GM12878 (cell line): ENCODE results near the gene UTP3. TPM values are rescaled to one million over a fixed set of nuclear protein-coding genes. Genes with fewer than 3 reads are reported as not detected.

Source experiments
- ATAC-seq: fragments of 200-7000 bp; cut with Tn5 transposase; 3 replicates; pipeline ENCODE4 v1.9.1; 2020; ENCODE audit warnings: mild to moderate bottlenecking, moderate library complexity
- BruUV-seq: library from RNA; stranded (reverse); fragments of 400-500 nt; replicated peaks from 2 replicates; lab custom pipeline; 2021; lab: Mats Ljungman, UMichigan
- CTCF ChIA-PET: fragments of 300-600 bp; sonication (Branson Sonifier 250); formaldehyde crosslinking; extraction: SDS; loops from one replicate; lab custom pipeline; 2021; ENCODE audit warnings: inconsistent platforms; lab: Yijun Ruan, JAX
- POLR2A ChIA-PET: fragments of 350-600 bp; formaldehyde crosslinking; extraction: SDS; loops from one replicate; lab custom pipeline; 2021; ENCODE audit warnings: inconsistent platforms; lab: Charles Lee
- RAD21 ChIA-PET: fragments of 300-600 bp; sonication (Branson Sonifier 250); formaldehyde crosslinking; loops from one replicate; lab custom pipeline; 2023; ENCODE audit warnings: antibody characterized with exemption; ENCODE audit not compliant: unreplicated experiment; lab: Charles Lee
- SMC1A ChIA-PET: fragments of 300-600 bp; sonication (Branson Sonifier 250); formaldehyde crosslinking; loops from one replicate; lab custom pipeline; 2023; ENCODE audit not compliant: unreplicated experiment, uncharacterized antibody; lab: Charles Lee
- DNase-seq: peaks from one replicate; pipeline ENCODE4 v3.0.0-alpha.2; 2011; ENCODE audit warnings: low read depth, low spot score
- FAIRE-seq: peaks from 3 replicates; lab custom pipeline; 2011; peaks lifted over from hg19 to GRCh38; lab: Jason Lieb, UNC
- H2AFZ ChIP-seq: 2 replicates; pipeline ENCODE4 v1.6.0; 2011; ENCODE audit warnings: low read depth, low read length, control low read depth; ENCODE audit not compliant: control insufficient read depth
- H3K27ac ChIP-seq: 2 replicates; pipeline ENCODE4 v1.5.1; 2011; ENCODE audit warnings: control low read depth; ENCODE audit not compliant: control insufficient read depth, insufficient read depth
- H3K27me3 ChIP-seq, 2 experiments: replicated peaks in 1 of 2; 2 replicates each; pipeline versions ENCODE4 v1.6.0 to v1.6.1; 2011; ENCODE audit warnings: low read length in 1 of 2; ENCODE audit not compliant: control insufficient read depth in 2 of 2, insufficient read depth in 2 of 2
- H3K36me3 ChIP-seq, 2 experiments: 2 replicates each; pipeline ENCODE4 v1.5.1; 2011; ENCODE audit warnings: low read length in 1 of 2; ENCODE audit not compliant: control insufficient read depth in 2 of 2, insufficient read depth in 2 of 2
- H3K4me1 ChIP-seq: 2 replicates; pipeline ENCODE4 v1.6.1; 2011; ENCODE audit warnings: mild to moderate bottlenecking, low read length, moderate library complexity, mixed read lengths; ENCODE audit not compliant: control insufficient read depth, insufficient read depth
- H3K4me2 ChIP-seq: 2 replicates; pipeline ENCODE4 v1.6.0; 2011; ENCODE audit warnings: control low read depth; ENCODE audit not compliant: control insufficient read depth, insufficient read depth
- H3K4me3 ChIP-seq: fragments of 200-600 bp; sonication (generic); 2 replicates; pipeline ENCODE4 v1.5.1; 2016
- H3K79me2 ChIP-seq: 2 replicates; pipeline ENCODE4 v1.6.0; 2011; ENCODE audit warnings: low read length; ENCODE audit not compliant: control insufficient read depth, insufficient read depth
- H3K9ac ChIP-seq: 2 replicates; pipeline ENCODE4 v1.8.0; 2011; ENCODE audit warnings: low read length, control low read depth, mixed read lengths; ENCODE audit not compliant: control insufficient read depth, insufficient read depth
- H3K9me3 ChIP-seq: replicated peaks from 3 replicates; pipeline ENCODE4 v1.5.1; 2011; ENCODE audit warnings: mild to moderate bottlenecking, low read length; ENCODE audit not compliant: control insufficient read depth, insufficient read depth
- H4K20me1 ChIP-seq: 2 replicates; pipeline ENCODE4 v1.6.0; 2011; ENCODE audit not compliant: control insufficient read depth, insufficient read depth
- BACH1 ChIP-seq: fragments of 450-650 bp; IDR thresholded peaks from 2 replicates; pipeline ENCODE4 v1.6.1; 2017; ENCODE audit warnings: mild to moderate bottlenecking, borderline replicate concordance
- EP300 ChIP-seq, 2 experiments: fragments of 150-350 bp in 1 of 2; IDR thresholded peaks; 2 replicates each; pipeline ENCODE4 v1.6.1; 2011 to 2012; ENCODE audit warnings: low read depth in 2 of 2, low read length in 2 of 2, borderline replicate concordance in 1 of 2, improper control_type of control experiment in 1 of 2, inconsistent platforms in 1 of 2; ENCODE audit not compliant: control insufficient read depth in 1 of 2
- FOXM1 ChIP-seq: IDR thresholded peaks from 2 replicates; pipeline ENCODE4 v1.6.1; 2012; ENCODE audit warnings: low read depth, mild to moderate bottlenecking, inconsistent platforms, low read length, moderate library complexity
- IKZF1 ChIP-seq: fragments of 450-650 bp; conservative IDR thresholded peaks from 2 replicates; pipeline ENCODE4 v1.6.1; 2017; ENCODE audit warnings: antibody characterized with exemption, mild to moderate bottlenecking
- IKZF2 ChIP-seq, 2 experiments: fragments of 450-650 bp; IDR thresholded peaks; 2 replicates each; pipeline ENCODE4 v1.6.1; 2017; ENCODE audit warnings: mild to moderate bottlenecking in 2 of 2, moderate library complexity in 2 of 2
- MEF2A ChIP-seq: IDR thresholded peaks from 2 replicates; pipeline ENCODE4 v1.6.1; 2011; ENCODE audit warnings: low read depth, mild to moderate bottlenecking, low read length, moderate library complexity; ENCODE audit not compliant: insufficient read depth
- MEF2B ChIP-seq: fragments of 450-650 bp; IDR thresholded peaks from 2 replicates; pipeline ENCODE4 v1.6.1; 2018; ENCODE audit warnings: mild to moderate bottlenecking, moderate library complexity; ENCODE audit not compliant: partially characterized antibody, poor library complexity, severe bottlenecking
- MTA2 ChIP-seq: fragments of 450-650 bp; IDR thresholded peaks from 2 replicates; pipeline ENCODE4 v1.6.1; 2016; ENCODE audit warnings: low read depth, mild to moderate bottlenecking, moderate library complexity
- NBN ChIP-seq: fragments of 450-650 bp; IDR thresholded peaks from 2 replicates; pipeline ENCODE4 v1.6.1; 2016
- NFIC ChIP-seq: IDR thresholded peaks from 2 replicates; pipeline ENCODE4 v1.6.1; 2012; ENCODE audit warnings: low read depth, mild to moderate bottlenecking, inconsistent platforms, low read length, moderate library complexity
- NFYB ChIP-seq: IDR thresholded peaks from 2 replicates; pipeline ENCODE4 v1.6.1; 2011; ENCODE audit warnings: low read depth, mild to moderate bottlenecking, low read length, improper control_type of control experiment, moderate library complexity; ENCODE audit not compliant: insufficient read depth
- RUNX3 ChIP-seq: IDR thresholded peaks from 2 replicates; pipeline ENCODE4 v1.6.1; 2012; ENCODE audit warnings: low read length, inconsistent platforms
- SPI1 ChIP-seq: IDR thresholded peaks from 2 replicates; pipeline ENCODE4 v1.6.1; 2011; ENCODE audit warnings: low read depth, mild to moderate bottlenecking, low read length, moderate library complexity, borderline replicate concordance; ENCODE audit not compliant: insufficient read depth
- STAT3 ChIP-seq: IDR thresholded peaks from 2 replicates; pipeline ENCODE4 v1.6.1; 2011; ENCODE audit warnings: low read depth, low read length, improper control_type of control experiment
- WGBS: methylation state at CpG from one replicate; pipeline ENCODE4 v1.1.6; 2016; ENCODE audit warnings: low lambda C conversion rate; ENCODE audit not compliant: insufficient replicate concordance, insufficient coverage; ENCODE audit errors: missing lambda C conversion rate; 5-methylcytosine and 5-hydroxymethylcytosine counted together
- in situ Hi-C: fragments of 300-500 bp; cut with MboI; formaldehyde crosslinking; loops from 9 replicates; pipeline ENCODE4 v1.14.3; 2018; ENCODE audit warnings: mixed read lengths
- intact Hi-C: fragments of 100-400 bp; cut with micrococcal nuclease; formaldehyde crosslinking; loops from one replicate; pipeline ENCODE4 v1.14.2; 2022; ENCODE audit not compliant: unreplicated experiment
- polyA plus RNA-seq, 11 experiments: library from polyadenylated mRNA; depleted of rRNA in 4 of 11; unstranded in 6 of 11; stranded (reverse) in 5 of 11; fragments of >200 nt; fragmentation: Nextera tagmentation in 4 of 11; fragmentation: Illumina TruSeq in 1 of 11; extraction: Ambion mirVana in 4 of 11; extraction: Trizol in 1 of 11; gene quantifications; 1 replicate in 1 of 11; 2 replicates in 10 of 11; pipeline versions ENCODE4 v1.2.1 to v1.2.3, GENCODE V29; 2011 to 2016; ENCODE audit warnings: inconsistent platforms in 2 of 11, missing spikeins in 2 of 11, low read depth in 1 of 11
- total RNA-seq, 4 experiments: library from RNA; depleted of rRNA in 3 of 4; stranded (reverse); fragments of >200 nt in 3 of 4; fragmentation: Illumina TruSeq in 1 of 4; extraction: Trizol in 1 of 4; gene quantifications; 2 replicates each; pipeline versions ENCODE4 v1.2.1 to v1.2.3, GENCODE V29; 2013 to 2021
- TF ChIP-seq, protein P1 (sequence below): fragments of 450-650 bp; IDR thresholded peaks from 2 replicates; pipeline ENCODE4 v1.6.1; 2017; ENCODE audit warnings: mild to moderate bottlenecking, moderate library complexity
- TF ChIP-seq, protein P2 (sequence below): fragments of 450-650 bp; IDR thresholded peaks from 2 replicates; pipeline ENCODE4 v1.6.1; 2017; ENCODE audit warnings: low read depth, mild to moderate bottlenecking, moderate library complexity

The UTP3 gene
- total and polyA plus RNA-seq, 10 of the 15 experiments (the other 5 are each of a cell fraction or from before 2014, with no cell fraction given): 15.8 to 60.7 (median 22.5) TPM

DNA sequence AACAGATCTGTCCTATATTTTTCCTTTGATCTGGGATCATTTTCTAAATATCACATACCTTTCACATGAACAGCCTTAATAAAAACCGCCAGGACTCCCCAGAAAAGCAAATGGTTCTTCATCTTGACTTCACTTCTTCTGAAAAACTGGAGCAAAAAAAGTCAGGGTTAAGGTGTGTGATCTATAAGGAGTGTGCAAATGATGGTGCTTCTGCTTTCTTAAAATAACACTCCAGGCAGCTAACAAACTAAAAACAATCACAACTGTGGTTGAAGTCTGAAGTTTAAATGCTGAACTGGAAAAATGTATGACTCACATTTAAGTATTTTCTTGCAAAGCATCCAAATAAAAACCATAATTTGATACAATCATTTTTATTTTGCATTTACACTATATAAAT lies 22.0 kb upstream of the UTP3 start, which contains the start of gene JCHAIN:
TSS of gene JCHAIN (minus strand) at position 140 of the 400 bp plus-strand sequence. CDS start at position 122, 18 bp downstream.
- H3K4me1 ChIP-seq: peaks cover 9% of the 10 kb centered on the region
- H3K9me3 ChIP-seq: no peaks in the 10 kb centered on the region
- H2AFZ ChIP-seq: no peak within 1 kb of the TSS
- peak; percentile 63 for ATAC-seq
- no peak for FAIRE-seq
- no TSS peak for BruUV-seq
- peaks cover 15% of the 10 kb centered on the region for H3K79me2 ChIP-seq
- WGBS: 0% methylated on average over 1 of the region's 1 CpG
- POLR2A ChIA-PET: interaction anchor here (2.8 kb wide), 1 partner anchor 11 kb away, joined by 28 read pairs; no protein-coding TSS in a partner anchor
- peak within 1 kb of the TSS; percentile 42 for H3K9ac ChIP-seq
- TF ChIP-seq RUNX3 (peak; percentile 75), IKZF2 (IDR thresholded peaks at IDR 0.05) (peak; percentile 10 to 27; a peak in 1 of 4 replicates), MEF2B (peak; percentile 56), BACH1 (no peak), MTA2 (0 out of 2 replicates have a peak, but pooled peaks have one; percentile 20), EP300 (IDR thresholded peaks at IDR 0.05; ENCODE audit: borderline replicate concordance in 1 of 2, control insufficient read depth in 1 of 2, low read depth in 2 of 2, low read length in 2 of 2) (peak in 1 of 2 experiments; percentile 53; a peak in 1 of 4 replicates), IKZF1 (0 out of 2 replicates have a peak, but pooled peaks have one; percentile 13), NFYB (no peak), SPI1 (0 out of 2 replicates have a peak, but pooled peaks have one; percentile 13), NFIC (peak; percentile 67), MEF2A (peak; percentile 66; the same call in 1 of the 2 replicates), FOXM1 (0 out of 2 replicates have a peak, but pooled peaks have one; percentile 15), NBN (0 out of 2 replicates have a peak, but pooled peaks have one; percentile 22), STAT3 (no peak)
- TF ChIP-seq, protein P1, sequence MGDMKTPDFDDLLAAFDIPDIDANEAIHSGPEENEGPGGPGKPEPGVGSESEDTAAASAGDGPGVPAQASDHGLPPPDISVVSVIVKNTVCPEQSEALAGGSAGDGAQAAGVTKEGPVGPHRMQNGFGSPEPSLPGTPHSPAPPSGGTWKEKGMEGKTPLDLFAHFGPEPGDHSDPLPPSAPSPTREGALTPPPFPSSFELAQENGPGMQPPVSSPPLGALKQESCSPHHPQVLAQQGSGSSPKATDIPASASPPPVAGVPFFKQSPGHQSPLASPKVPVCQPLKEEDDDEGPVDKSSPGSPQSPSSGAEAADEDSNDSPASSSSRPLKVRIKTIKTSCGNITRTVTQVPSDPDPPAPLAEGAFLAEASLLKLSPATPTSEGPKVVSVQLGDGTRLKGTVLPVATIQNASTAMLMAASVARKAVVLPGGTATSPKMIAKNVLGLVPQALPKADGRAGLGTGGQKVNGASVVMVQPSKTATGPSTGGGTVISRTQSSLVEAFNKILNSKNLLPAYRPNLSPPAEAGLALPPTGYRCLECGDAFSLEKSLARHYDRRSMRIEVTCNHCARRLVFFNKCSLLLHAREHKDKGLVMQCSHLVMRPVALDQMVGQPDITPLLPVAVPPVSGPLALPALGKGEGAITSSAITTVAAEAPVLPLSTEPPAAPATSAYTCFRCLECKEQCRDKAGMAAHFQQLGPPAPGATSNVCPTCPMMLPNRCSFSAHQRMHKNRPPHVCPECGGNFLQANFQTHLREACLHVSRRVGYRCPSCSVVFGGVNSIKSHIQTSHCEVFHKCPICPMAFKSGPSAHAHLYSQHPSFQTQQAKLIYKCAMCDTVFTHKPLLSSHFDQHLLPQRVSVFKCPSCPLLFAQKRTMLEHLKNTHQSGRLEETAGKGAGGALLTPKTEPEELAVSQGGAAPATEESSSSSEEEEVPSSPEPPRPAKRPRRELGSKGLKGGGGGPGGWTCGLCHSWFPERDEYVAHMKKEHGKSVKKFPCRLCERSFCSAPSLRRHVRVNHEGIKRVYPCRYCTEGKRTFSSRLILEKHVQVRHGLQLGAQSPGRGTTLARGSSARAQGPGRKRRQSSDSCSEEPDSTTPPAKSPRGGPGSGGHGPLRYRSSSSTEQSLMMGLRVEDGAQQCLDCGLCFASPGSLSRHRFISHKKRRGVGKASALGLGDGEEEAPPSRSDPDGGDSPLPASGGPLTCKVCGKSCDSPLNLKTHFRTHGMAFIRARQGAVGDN: no peak
- TF ChIP-seq, protein P2, sequence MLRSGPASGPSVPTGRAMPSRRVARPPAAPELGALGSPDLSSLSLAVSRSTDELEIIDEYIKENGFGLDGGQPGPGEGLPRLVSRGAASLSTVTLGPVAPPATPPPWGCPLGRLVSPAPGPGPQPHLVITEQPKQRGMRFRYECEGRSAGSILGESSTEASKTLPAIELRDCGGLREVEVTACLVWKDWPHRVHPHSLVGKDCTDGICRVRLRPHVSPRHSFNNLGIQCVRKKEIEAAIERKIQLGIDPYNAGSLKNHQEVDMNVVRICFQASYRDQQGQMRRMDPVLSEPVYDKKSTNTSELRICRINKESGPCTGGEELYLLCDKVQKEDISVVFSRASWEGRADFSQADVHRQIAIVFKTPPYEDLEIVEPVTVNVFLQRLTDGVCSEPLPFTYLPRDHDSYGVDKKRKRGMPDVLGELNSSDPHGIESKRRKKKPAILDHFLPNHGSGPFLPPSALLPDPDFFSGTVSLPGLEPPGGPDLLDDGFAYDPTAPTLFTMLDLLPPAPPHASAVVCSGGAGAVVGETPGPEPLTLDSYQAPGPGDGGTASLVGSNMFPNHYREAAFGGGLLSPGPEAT: peak; percentile 26; the same call in 1 of the 2 replicates
- TF ChIP-seq, all 136 proteins: peak for 12
- Histone ChIP-seq H3K4me2 (peak within 1 kb of the TSS; percentile 54), H4K20me1 (no peaks in the 10 kb centered on the region), H3K27me3 (no peaks in the 10 kb centered on the region), H3K27ac (peak within 1 kb of the TSS; percentile 48), H3K36me3 (no peaks in the 10 kb centered on the region), H3K4me3 (peak within 1 kb of the TSS; percentile 58)
- RAD21 ChIA-PET: interaction anchor here (1.4 to 5.8 kb wide), 6 partner anchors 9 to 89 kb away, joined by 3 to 44 read pairs (median 6); no protein-coding TSS in a partner anchor
- SMC1A ChIA-PET: interaction anchor here (0.7 to 13.0 kb wide), 8 partner anchors 8 to 109 kb away, joined by 3 to 170 read pairs (median 4); no protein-coding TSS in a partner anchor
- in situ Hi-C loops (no loop called here), intact Hi-C loops (no loop called here)
- no peak for DNase-seq
- CTCF ChIA-PET: interaction anchor here (0.7 to 4.4 kb wide), 5 partner anchors 14 to 23 kb away, joined by 3 to 25 read pairs (median 6); partner anchors contain the start of gene UTP3
